ENCODE data around the gene GALNT5.

GRCh38 chr2:157255746-157256145 is 1.8 kb upstream of the GALNT5 start:
- no peak for TF ChIP-seq POLR2A (IDR thresholded peaks at IDR 0.05)
- no peak for TF ChIP-seq CTCF (IDR thresholded peaks at IDR 0.05)
